ENCODE data around the gene ROR2. TPM values are rescaled to one million over a fixed set of nuclear protein-coding genes. Genes with fewer than 3 reads are reported as not detected.

The ROR2 gene
- total and polyA plus RNA-seq, 7 donors = 0.46 to 81.7 (median 51.4) TPM

- intact Hi-C loops (cut with DNase I) = no loop called here
- no peak for DNase-seq
- Histone ChIP-seq H3K36me3 (no peaks in the 10 kb centered on the region), H3K27ac (peak overlapping the region in 3 of 4 donors; percentile 15 to 80 (median 79)), H3K27me3 (no peaks in the 10 kb centered on the region), H3K9me3 (no peaks in the 10 kb centered on the region), H3K4me3 (no peak overlapping the region), H3K4me1 (peaks cover 0 to 84% (median 75%) of the 10 kb centered on the region in 4 donors)
- 93 to 94% methylated on average over 29 of the region's 29 CpGs for WGBS, 2 donors
- no peak for TF ChIP-seq EP300 (IDR thresholded peaks at IDR 0.05)
- no peak for TF ChIP-seq CTCF (IDR thresholded peaks at IDR 0.05)
- TF ChIP-seq POLR2AphosphoS5 (IDR thresholded peaks at IDR 0.05) = no peak
- no peak for TF ChIP-seq POLR2A (IDR thresholded peaks at IDR 0.05)
These were observed 180.8 kb downstream of the ROR2 start for GRCh38 chr9:91768977-91769916.

- TF ChIP-seq POLR2A (IDR thresholded peaks at IDR 0.05) (no peak), CTCF (IDR thresholded peaks at IDR 0.05) (no peak), EP300 (IDR thresholded peaks at IDR 0.05) (no peak), POLR2AphosphoS5 (IDR thresholded peaks at IDR 0.05) (no peak)
- Histone ChIP-seq H3K36me3 (no peaks in the 10 kb centered on the region), H3K27ac (peak overlapping the region in 3 of 4 donors; percentile 15 to 80 (median 79)), H3K9me3 (no peaks in the 10 kb centered on the region), H3K27me3 (no peaks in the 10 kb centered on the region), H3K4me3 (no peak overlapping the region), H3K4me1 (peaks cover 0 to 77% (median 67%) of the 10 kb centered on the region in 4 donors)
- intact Hi-C loops (cut with DNase I) = no loop called here
- 95% methylated on average over 15 of the region's 15 CpGs for WGBS, 2 donors
- no peak for DNase-seq
These were observed 181.5 kb downstream of the ROR2 start for GRCh38 chr9:91768507-91768906.

GRCh38 chr9:91766315-91767069 is 183.5 kb downstream of the ROR2 start:
- Histone ChIP-seq H3K27me3 (no peaks in the 10 kb centered on the region), H3K4me3 (no peak overlapping the region), H3K9me3 (no peaks in the 10 kb centered on the region), H3K4me1 (peaks cover 0 to 56% (median 47%) of the 10 kb centered on the region in 4 donors), H3K36me3 (no peaks in the 10 kb centered on the region), H3K27ac (peak overlapping the region in 3 of 4 donors; percentile 64 to 74 (median 71))
- intact Hi-C loops (cut with DNase I) = no loop called here
- 40 to 64% methylated on average over 8 of the region's 8 CpGs for WGBS, 2 donors
- no peak for DNase-seq
- TF ChIP-seq EP300 (IDR thresholded peaks at IDR 0.05) (no peak), POLR2AphosphoS5 (IDR thresholded peaks at IDR 0.05) (no peak), CTCF (IDR thresholded peaks at IDR 0.05) (no peak), POLR2A (IDR thresholded peaks at IDR 0.05) (no peak)

- Histone ChIP-seq H3K4me1 (peaks cover 0 to 44% (median 35%) of the 10 kb centered on the region in 4 donors), H3K27me3 (no peaks in the 10 kb centered on the region), H3K4me3 (no peak overlapping the region), H3K27ac (peak overlapping the region in 3 of 4 donors; percentile 64 to 74 (median 71)), H3K36me3 (no peaks in the 10 kb centered on the region), H3K9me3 (no peaks in the 10 kb centered on the region)
- TF ChIP-seq EP300 (IDR thresholded peaks at IDR 0.05) (no peak), POLR2A (IDR thresholded peaks at IDR 0.05) (no peak), POLR2AphosphoS5 (IDR thresholded peaks at IDR 0.05) (no peak)
- 29 to 40% methylated on average over 1 of the region's 1 CpG for WGBS, 2 donors
- intact Hi-C loops (cut with DNase I) = no loop called here
- DNase-seq = no peak
These were observed 184.7 kb downstream of the ROR2 start for GRCh38 chr9:91765296-91765695.

GRCh38 chr9:91764661-91765060 is 185.4 kb downstream of the ROR2 start:
- H3K4me3 ChIP-seq = no peak overlapping the region
- intact Hi-C loops (cut with DNase I) = no loop called here
- 93 to 94% methylated on average over 2 of the region's 2 CpGs for WGBS, 2 donors

More at GRCh38 chr9:91764661-91765060, 185.4 kb downstream of the ROR2 start:
- DNase-seq = no peak
- Histone ChIP-seq H3K27ac (no peak overlapping the region), H3K4me1 (peaks cover 0 to 38% (median 29%) of the 10 kb centered on the region in 4 donors), H3K36me3 (no peaks in the 10 kb centered on the region), H3K27me3 (no peaks in the 10 kb centered on the region), H3K9me3 (no peaks in the 10 kb centered on the region)
- TF ChIP-seq CTCF (IDR thresholded peaks at IDR 0.05) (no peak), POLR2A (IDR thresholded peaks at IDR 0.05) (no peak), POLR2AphosphoS5 (IDR thresholded peaks at IDR 0.05) (no peak), EP300 (IDR thresholded peaks at IDR 0.05) (no peak)
